K562 (cell line): ENCODE results near the gene TMEM150A. TPM values are rescaled to one million over a fixed set of nuclear protein-coding genes. Genes with fewer than 3 reads are reported as not detected.

Source experiments
- BDP1 ChIP-seq: IDR thresholded peaks from 3 replicates; pipeline ENCODE4 v1.6.1; 2011; ENCODE audit not compliant: insufficient read length, insufficient read depth
- CXXC5 ChIP-seq: fragments of 250-450 bp; sonication (Bioruptor Pico); IDR thresholded peaks from 2 replicates; pipeline ENCODE4 v1.8.0; 2022; ENCODE audit warnings: inconsistent platforms, mild to moderate bottlenecking, moderate library complexity
- HINFP ChIP-seq: fragments of 450-650 bp; conservative IDR thresholded peaks from 2 replicates; pipeline ENCODE4 v1.6.1; 2016; ENCODE audit warnings: missing genetic modification characterization, low read depth, mild to moderate bottlenecking, control low read depth, missing compliant biosample characterization
- MAFG ChIP-seq: fragments of 450-650 bp; conservative IDR thresholded peaks from 2 replicates; pipeline ENCODE4 v1.6.1; 2016; ENCODE audit warnings: missing genetic modification characterization, missing compliant biosample characterization
- MEIS2 ChIP-seq: fragments of 450-650 bp; IDR thresholded peaks from 2 replicates; pipeline ENCODE4 v1.6.1; 2014; ENCODE audit warnings: mild to moderate bottlenecking; ENCODE audit not compliant: partially characterized antibody
- NFIC ChIP-seq: fragments of 450-650 bp; IDR thresholded peaks from 2 replicates; pipeline ENCODE4 v1.6.1; 2017; ENCODE audit warnings: mild to moderate bottlenecking, inconsistent platforms
- NR0B1 ChIP-seq: fragments of 450-650 bp; IDR thresholded peaks from one replicate; pipeline ENCODE4 v1.6.1; 2018; ENCODE audit warnings: mild to moderate bottlenecking, moderate library complexity; ENCODE audit not compliant: partially characterized antibody
- NR1H2 ChIP-seq: sonication (generic); formaldehyde crosslinking; IDR thresholded peaks from 2 replicates; pipeline ENCODE4 v1.4.0; 2020; ENCODE audit warnings: mild to moderate bottlenecking, missing genetic modification reagents
- PHTF2 ChIP-seq: fragments of 250-450 bp; sonication (Bioruptor Pico); IDR thresholded peaks from 2 replicates; pipeline ENCODE4 v1.5.0; 2021; ENCODE audit warnings: mild to moderate bottlenecking
- TAF1 ChIP-seq: IDR thresholded peaks from 2 replicates; pipeline ENCODE4 v1.6.1; 2011; ENCODE audit warnings: mild to moderate bottlenecking, low read length, moderate library complexity; ENCODE audit not compliant: insufficient read depth, control insufficient read depth, severe bottlenecking; ENCODE audit errors: extremely low read depth
- TEAD4 ChIP-seq, 2 experiments: sonication (generic) in 1 of 2; formaldehyde crosslinking in 1 of 2; IDR thresholded peaks; 2 replicates each; pipeline versions ENCODE4 v1.6.1 to v1.8.0; 2012 to 2022; ENCODE audit warnings: borderline replicate concordance in 1 of 2, inconsistent platforms in 1 of 2, low read length in 1 of 2, mild to moderate bottlenecking in 1 of 2, missing genetic modification reagents in 1 of 2
- TSHZ1 ChIP-seq: fragments of 250-450 bp; sonication (Bioruptor Pico); IDR thresholded peaks from 2 replicates; pipeline ENCODE4 v1.4.0; 2020; ENCODE audit warnings: mild to moderate bottlenecking, moderate library complexity
- ZHX1 ChIP-seq: fragments of 150-350 bp; conservative IDR thresholded peaks from 2 replicates; pipeline ENCODE4 v1.6.1; 2014; ENCODE audit warnings: low read length
- ZNF134 ChIP-seq: fragments of 250-450 bp; sonication (Bioruptor Pico); conservative IDR thresholded peaks from 2 replicates; pipeline ENCODE4 v1.4.0; 2020
- ZNF431 ChIP-seq: sonication (generic); formaldehyde crosslinking; IDR thresholded peaks from 2 replicates; pipeline ENCODE4 v1.8.0; 2022; ENCODE audit warnings: mild to moderate bottlenecking, missing genetic modification reagents
- ZNF644 ChIP-seq: fragments of 200-800 bp; sonication (Bioruptor generic); IDR thresholded peaks from 2 replicates; pipeline ENCODE4 v1.6.1; 2016; ENCODE audit warnings: low read depth, missing genetic modification characterization, missing compliant biosample characterization
- ZNF780A ChIP-seq: fragments of 250-450 bp; sonication (Bioruptor Pico); IDR thresholded peaks from 2 replicates; pipeline ENCODE4 v1.5.0; 2021; ENCODE audit warnings: mild to moderate bottlenecking
- polyA plus RNA-seq, 8 experiments: library from polyadenylated mRNA; depleted of rRNA in 4 of 8; stranded (reverse) in 5 of 8; unstranded in 3 of 8; fragments of >200 nt; fragmentation: Nextera tagmentation in 2 of 8; fragmentation: Illumina TruSeq in 1 of 8; extraction: Ambion mirVana in 2 of 8; extraction: Trizol in 1 of 8; gene quantifications; 2 replicates each; pipeline versions ENCODE4 v1.2.1 to v1.2.3, GENCODE V29; 2011 to 2014; ENCODE audit warnings: inconsistent platforms in 1 of 8, missing spikeins in 1 of 8
- total RNA-seq, 7 experiments: library from RNA; depleted of rRNA in 6 of 7; stranded (reverse); fragments of >200 nt in 6 of 7; fragmentation: Illumina TruSeq in 2 of 7; extraction: Trizol in 2 of 7; gene quantifications; 2 replicates each; pipeline versions ENCODE4 v1.2.1 to v1.2.3, GENCODE V29; 2011 to 2021; ENCODE audit warnings: low replicate concordance in 1 of 7

The TMEM150A gene
- total and polyA plus RNA-seq, 9 of the 15 experiments (the other 6 are each of a cell fraction or from before 2014, with no cell fraction given), result 3.9 to 17.1 (median 8.4) TPM

- TF ChIP-seq NR1H2 (CRISPR knock-in tag), result 0 out of 2 replicates have a peak, but pooled peaks have one; percentile 57
- TF ChIP-seq ZNF134 (CRISPR knock-in tag), result no peak
- 0 out of 2 replicates have a peak, but pooled peaks have one; percentile 2 for TF ChIP-seq ZHX1
- no peak for TF ChIP-seq NR0B1
- no peak for TF ChIP-seq NFIC
- no peak for TF ChIP-seq MEIS2
- TF ChIP-seq PHTF2 (CRISPR knock-in tag), result no peak
- 0 out of 2 replicates have a peak, but pooled peaks have one; percentile 7 for TF ChIP-seq TEAD4 (IDR thresholded peaks at IDR 0.05; ENCODE audit: low read length)
- TF ChIP-seq TEAD4 (CRISPR knock-in tag; IDR thresholded peaks at IDR 0.05; ENCODE audit: borderline replicate concordance), result no peak
- TF ChIP-seq TAF1, result peak; percentile 24
- no peak for TF ChIP-seq HINFP (tag)
- no peak for TF ChIP-seq ZNF431
- TF ChIP-seq MAFG (tag), result no peak
- TF ChIP-seq ZNF780A (CRISPR knock-in tag), result no peak
- TF ChIP-seq TSHZ1 (CRISPR knock-in tag), result peak; percentile 75
- TF ChIP-seq BDP1, result no peak
- TF ChIP-seq ZNF644 (tag), result peak; percentile 16; the same call in 1 of the 2 replicates
- TF ChIP-seq CXXC5 (CRISPR knock-in tag), result peak; percentile 63
These were observed 24.0 kb downstream of the TMEM150A start (continued) for GRCh38 chr2:85578243-85579180.
